Progenitor cell of endocrine pancreas (in vitro differentiated cells): Measurements from ENCODE around the gene KHDRBS1. TPM values are rescaled to one million over a fixed set of nuclear protein-coding genes. Genes with fewer than 3 reads are reported as not detected.

Experiments used
- DNase-seq: peaks from one replicate; pipeline ENCODE4 v3.0.0; 2021; ENCODE audit warnings: low spot score; ENCODE audit not compliant: unreplicated experiment
- H3K27ac Mint-ChIP-seq: 2 replicates; pipeline ENCODE4 v1.8.0; 2021; ENCODE audit warnings: mild to moderate bottlenecking, moderate library complexity, mixed read lengths
- H3K27me3 Mint-ChIP-seq: 2 replicates; pipeline ENCODE4 v1.8.0; 2021; ENCODE audit warnings: mixed read lengths
- H3K36me3 Mint-ChIP-seq: 2 replicates; pipeline ENCODE4 v1.8.0; 2022; ENCODE audit warnings: mixed read lengths; ENCODE audit not compliant: insufficient read depth
- H3K4me1 Mint-ChIP-seq: 2 replicates; pipeline ENCODE4 v1.8.0; 2021; ENCODE audit warnings: low read depth, mixed read lengths
- H3K4me3 Mint-ChIP-seq: 2 replicates; pipeline ENCODE4 v1.8.0; 2021; ENCODE audit warnings: low read depth, mild to moderate bottlenecking, moderate library complexity, mixed read lengths
- H3K9me3 Mint-ChIP-seq: 2 replicates; pipeline ENCODE4 v1.8.0; 2021; ENCODE audit warnings: low read depth, mixed read lengths
- CTCF ChIP-seq: fragments of 200-600 bp; sonication (generic); IDR thresholded peaks from one replicate; pipeline ENCODE4 v1.5.0; 2021; ENCODE audit warnings: antibody characterized with exemption, mild to moderate bottlenecking; ENCODE audit not compliant: unreplicated experiment
- long read RNA-seq: library from polyadenylated mRNA; unstranded; transcript quantifications from one replicate; pipeline ENCODE4 v2.0.0, GENCODE V29; 2020
- total RNA-seq: library from RNA; stranded (reverse); gene quantifications from 2 replicates; pipeline ENCODE4 v1.2.1, GENCODE V29; 2021

KHDRBS1 gene
- 232 and 235 TPM in 2 replicates for total RNA-seq
- long read RNA-seq, transcript KHDRBS1-202 (9 exons, 2,757 nt) = major isoform, 7 of 48 reads
- long read RNA-seq, partial matches to known transcripts = 31 of 48 reads
- long read RNA-seq, other reads (novel, unspliced or antisense) = 9 of 48 reads

GRCh38 chr1:32013386-32014198 lies at the start of gene KHDRBS1:
KHDRBS1 (plus strand) TSS chr1:32013868; CDS start chr1:32013996, 128 bp downstream.
- no peak for TF ChIP-seq CTCF
- DNase-seq = peak; percentile 98
- Mint-ChIP-seq H3K36me3 (peaks cover 6% of the 10 kb centered on the region), H3K9me3 (no peaks in the 10 kb centered on the region), H3K27ac (peak within 1 kb of the TSS; percentile 99), H3K4me3 (peak within 1 kb of the TSS; percentile 98), H3K4me1 (peaks cover 21% of the 10 kb centered on the region), H3K27me3 (no peaks in the 10 kb centered on the region)

- Mint-ChIP-seq H3K27ac (no peak overlapping the region), H3K4me1 (no peaks in the 10 kb centered on the region), H3K4me3 (no peak overlapping the region), H3K36me3 (no peaks in the 10 kb centered on the region), H3K9me3 (no peaks in the 10 kb centered on the region), H3K27me3 (peaks cover 3% of the 10 kb centered on the region)
- no peak for TF ChIP-seq CTCF
- DNase-seq = no peak
These were observed 42.8 kb upstream of the KHDRBS1 start for GRCh38 chr1:31970873-31971272.

- TF ChIP-seq CTCF = no peak
- no peak for DNase-seq
- no peak overlapping the region for H3K27ac Mint-ChIP-seq
- H3K4me3 Mint-ChIP-seq = no peak overlapping the region
- peaks cover 3% of the 10 kb centered on the region for H3K27me3 Mint-ChIP-seq
- H3K4me1 Mint-ChIP-seq = no peaks in the 10 kb centered on the region
- H3K9me3 Mint-ChIP-seq = no peaks in the 10 kb centered on the region
- H3K36me3 Mint-ChIP-seq = no peaks in the 10 kb centered on the region
These were observed 37.3 kb upstream of the KHDRBS1 start for GRCh38 chr1:31976401-31976800.

- Mint-ChIP-seq H3K27ac (no peak overlapping the region), H3K4me3 (no peak overlapping the region), H3K36me3 (no peaks in the 10 kb centered on the region), H3K9me3 (no peaks in the 10 kb centered on the region), H3K4me1 (no peaks in the 10 kb centered on the region), H3K27me3 (no peaks in the 10 kb centered on the region)
- TF ChIP-seq CTCF = peak; percentile 24
- DNase-seq = no peak
These were observed 36.1 kb upstream of the KHDRBS1 start for GRCh38 chr1:31977385-31978131.

- no peak for DNase-seq
- Mint-ChIP-seq H3K4me1 (no peaks in the 10 kb centered on the region), H3K36me3 (no peaks in the 10 kb centered on the region), H3K27me3 (no peaks in the 10 kb centered on the region), H3K9me3 (peaks cover 3% of the 10 kb centered on the region), H3K27ac (no peak overlapping the region), H3K4me3 (no peak overlapping the region)
- TF ChIP-seq CTCF = no peak
These were observed 34.7 kb upstream of the KHDRBS1 start for GRCh38 chr1:31978843-31979400.
